CD4-positive, CD25-positive, alpha-beta regulatory T cell (primary cell): ENCODE results near the gene CHMP5. TPM values are rescaled to one million over a fixed set of nuclear protein-coding genes. Genes with fewer than 3 reads are reported as not detected.

ENCODE experiments used
- ATAC-seq, 2 donors: fragments of 150-1000 bp; cut with Tn5 transposase; one replicate each; pipeline ENCODE4 v1.10.0; 2021; ENCODE audit warnings: low read depth in 2 of 2, moderate number of reproducible peaks in 2 of 2, moderate library complexity in 1 of 2
- DNase-seq, 3 donors: peaks; one replicate each; pipeline versions ENCODE4 v3.0.0 to v3.0.0-alpha.2; 2012 to 2022; ENCODE audit warnings: mixed read lengths in 1 of 3
- H3K27ac ChIP-seq: one replicate; pipeline ENCODE4 v1.7.0; 2013; ENCODE audit warnings: mild to moderate bottlenecking, low read length; ENCODE audit not compliant: insufficient read depth, poor library complexity, severe bottlenecking
- H3K27me3 ChIP-seq: one replicate; pipeline ENCODE4 v1.7.0; 2013; ENCODE audit warnings: low read length; ENCODE audit not compliant: control insufficient read depth, insufficient read depth
- H3K36me3 ChIP-seq: one replicate; pipeline ENCODE4 v1.7.0; 2013; ENCODE audit warnings: mild to moderate bottlenecking, low read length, moderate library complexity; ENCODE audit not compliant: control insufficient read depth, insufficient read depth
- H3K4me1 ChIP-seq: 2 replicates; pipeline ENCODE4 v1.7.0; 2013; ENCODE audit warnings: mild to moderate bottlenecking, low read length; ENCODE audit not compliant: insufficient read depth, control insufficient read depth, poor library complexity, severe bottlenecking
- H3K4me3 ChIP-seq: one replicate; pipeline ENCODE4 v1.7.0; 2013; ENCODE audit warnings: low read depth, mild to moderate bottlenecking, low read length, moderate library complexity
- H3K9me3 ChIP-seq, 2 experiments: 1 replicate in 1 of 2; 2 replicates in 1 of 2; pipeline ENCODE4 v1.7.0; 2013; ENCODE audit warnings: low read length in 2 of 2, mild to moderate bottlenecking in 1 of 2, moderate library complexity in 1 of 2; ENCODE audit not compliant: control insufficient read depth in 2 of 2
- H3K27ac Mint-ChIP-seq, 3 donors: one replicate each; pipeline ENCODE4 v1.8.0; 2020 to 2022; ENCODE audit warnings: mild to moderate bottlenecking in 3 of 3, mixed read lengths in 3 of 3, moderate library complexity in 2 of 3
- H3K27me3 Mint-ChIP-seq: one replicate; pipeline ENCODE4 v1.8.0; 2022; ENCODE audit warnings: mild to moderate bottlenecking, mixed read lengths
- H3K36me3 Mint-ChIP-seq: one replicate; pipeline ENCODE4 v1.8.0; 2020; ENCODE audit warnings: mixed read lengths
- H3K4me1 Mint-ChIP-seq, 4 donors: one replicate each; pipeline ENCODE4 v1.8.0; 2020 to 2022; ENCODE audit warnings: mixed read lengths in 4 of 4, mild to moderate bottlenecking in 1 of 4
- H3K4me3 Mint-ChIP-seq, 4 donors: one replicate each; pipeline ENCODE4 v1.8.0; 2020 to 2022; ENCODE audit warnings: mild to moderate bottlenecking in 4 of 4, mixed read lengths in 4 of 4, moderate library complexity in 3 of 4
- H3K9me3 Mint-ChIP-seq, 7 donors: one replicate each; pipeline ENCODE4 v1.8.0; 2020 to 2022; ENCODE audit warnings: mixed read lengths in 7 of 7, mild to moderate bottlenecking in 3 of 7, moderate library complexity in 2 of 7
- polyA plus RNA-seq, 4 donors: library from polyadenylated mRNA; unstranded; fragments of 300-500 nt; fragmentation: Illumina TruSeq; gene quantifications; one replicate each; pipeline ENCODE4 v1.2.3, GENCODE V29; 2021
- total RNA-seq: library from RNA; stranded (reverse); gene quantifications from one replicate; pipeline ENCODE4 v1.2.3, GENCODE V29; 2022

CHMP5 gene
- total and polyA plus RNA-seq, 5 donors from 2014 or later: 25.5 to 58.3 (median 55.8) TPM

DNA sequence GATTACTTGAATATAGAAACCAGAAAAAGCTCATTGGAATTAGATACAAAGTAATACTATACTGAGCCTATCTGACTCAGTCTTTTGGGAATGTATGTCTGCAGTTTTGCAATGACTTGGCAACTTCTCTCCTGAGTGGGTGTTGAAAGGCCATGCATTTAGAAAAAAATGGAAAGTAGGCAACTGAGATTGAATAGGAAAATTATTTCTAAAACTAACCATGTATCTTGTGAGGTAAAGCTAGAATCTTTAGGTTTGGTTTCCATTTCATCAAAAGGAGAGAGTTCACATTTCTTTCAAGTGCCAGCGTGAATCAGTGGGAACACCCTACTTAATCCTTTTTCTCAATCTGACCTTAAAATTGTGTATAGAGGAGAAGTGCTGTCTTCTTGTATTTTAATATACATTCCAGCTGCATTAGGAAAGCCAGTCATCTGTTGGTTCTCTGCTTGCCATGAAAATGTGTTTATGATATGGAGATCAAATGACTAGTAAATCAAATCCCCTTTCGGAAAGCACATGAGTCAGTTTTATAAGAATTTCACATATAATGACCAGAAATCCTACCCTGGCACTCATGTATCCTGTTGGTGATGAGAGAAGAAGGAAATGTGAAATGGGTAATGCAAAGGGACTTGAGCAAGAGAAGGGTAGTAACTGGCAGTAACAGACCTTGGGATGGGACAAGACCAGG lies 55.9 kb downstream of the CHMP5 start:
- no peak overlapping the region for H3K4me3 ChIP-seq
- H3K4me1 ChIP-seq: no peaks in the 10 kb centered on the region
- Mint-ChIP-seq H3K27me3 (no peaks in the 10 kb centered on the region), H3K27ac (no peak overlapping the region), H3K4me1 (peaks cover 0 to 7% (median 0%) of the 10 kb centered on the region in 4 donors), H3K9me3 (no peaks in the 10 kb centered on the region), H3K36me3 (peaks cover 46% of the 10 kb centered on the region), H3K4me3 (no peak overlapping the region)
- no peaks in the 10 kb centered on the region for H3K27me3 ChIP-seq
- ATAC-seq: no peak
- H3K9me3 ChIP-seq: no peaks in the 10 kb centered on the region
- peaks cover 87% of the 10 kb centered on the region for H3K36me3 ChIP-seq
- DNase-seq: no peak
- H3K27ac ChIP-seq: no peak overlapping the region

DNA sequence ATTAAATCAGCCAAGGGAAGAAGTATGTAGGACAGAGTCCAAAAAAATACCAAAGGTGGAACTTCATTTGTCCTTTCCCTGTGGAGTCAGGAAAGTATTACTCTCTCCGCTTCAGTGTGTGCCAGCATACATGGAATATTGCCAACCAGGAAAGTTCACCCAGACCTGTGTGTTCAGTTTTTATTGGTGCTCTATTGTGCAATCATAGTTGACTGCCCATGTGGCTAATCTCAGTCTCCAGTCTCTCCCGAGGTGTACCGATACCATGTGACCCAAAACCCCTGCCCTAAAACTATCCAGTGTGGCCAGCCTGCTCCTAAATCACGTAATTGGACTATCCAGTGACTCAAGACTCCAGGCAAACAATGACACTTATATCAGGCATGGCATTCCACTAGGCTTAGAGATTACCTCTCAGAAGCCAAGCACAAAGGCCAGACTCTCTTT lies 64.3 kb downstream of the CHMP5 start:
- no peak overlapping the region for H3K27ac Mint-ChIP-seq
- H3K4me1 Mint-ChIP-seq: peaks cover 0 to 10% (median 2%) of the 10 kb centered on the region in 4 donors
- no peaks in the 10 kb centered on the region for H3K9me3 ChIP-seq
- no peak overlapping the region for H3K4me3 ChIP-seq
- H3K27me3 ChIP-seq: no peaks in the 10 kb centered on the region
- no peaks in the 10 kb centered on the region for H3K27me3 Mint-ChIP-seq
- no peaks in the 10 kb centered on the region for H3K4me1 ChIP-seq
- H3K36me3 Mint-ChIP-seq: peaks cover 51% of the 10 kb centered on the region
- no peak overlapping the region for H3K4me3 Mint-ChIP-seq
- no peak overlapping the region for H3K27ac ChIP-seq
- H3K36me3 ChIP-seq: peaks cover 71% of the 10 kb centered on the region
- ATAC-seq (no peak), DNase-seq (no peak)
- no peaks in the 10 kb centered on the region for H3K9me3 Mint-ChIP-seq

DNA sequence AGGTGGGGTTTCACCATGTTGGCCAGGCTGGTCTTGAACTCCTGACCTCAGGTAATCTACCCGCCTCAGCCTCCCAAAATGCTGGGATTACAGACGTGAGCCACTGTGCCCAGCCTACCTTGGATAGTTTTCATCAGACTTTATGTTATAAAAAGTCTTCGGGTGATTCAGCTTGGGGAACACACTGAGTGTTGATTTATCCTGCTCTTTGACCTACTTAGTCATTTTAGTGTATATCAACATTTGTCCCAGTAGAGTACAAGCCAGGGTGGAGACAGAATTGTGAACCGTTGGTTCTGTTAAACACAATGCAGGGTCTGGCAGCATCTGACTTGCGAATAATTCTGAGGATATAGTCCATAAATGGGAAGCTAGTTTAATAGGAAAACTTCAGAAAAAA lies 65.1 kb downstream of the CHMP5 start:
- no peaks in the 10 kb centered on the region for H3K9me3 ChIP-seq
- H3K27me3 ChIP-seq: no peaks in the 10 kb centered on the region
- H3K4me3 ChIP-seq: no peak overlapping the region
- DNase-seq (no peak), ATAC-seq (no peak)
- peaks cover 0 to 10% (median 2%) of the 10 kb centered on the region in 4 donors for H3K4me1 Mint-ChIP-seq
- no peaks in the 10 kb centered on the region for H3K9me3 Mint-ChIP-seq
- H3K27ac ChIP-seq: no peak overlapping the region
- peaks cover 70% of the 10 kb centered on the region for H3K36me3 ChIP-seq
- no peak overlapping the region for H3K4me3 Mint-ChIP-seq
- peaks cover 56% of the 10 kb centered on the region for H3K36me3 Mint-ChIP-seq
- no peaks in the 10 kb centered on the region for H3K27me3 Mint-ChIP-seq
- no peaks in the 10 kb centered on the region for H3K4me1 ChIP-seq
- H3K27ac Mint-ChIP-seq: no peak overlapping the region

DNA sequence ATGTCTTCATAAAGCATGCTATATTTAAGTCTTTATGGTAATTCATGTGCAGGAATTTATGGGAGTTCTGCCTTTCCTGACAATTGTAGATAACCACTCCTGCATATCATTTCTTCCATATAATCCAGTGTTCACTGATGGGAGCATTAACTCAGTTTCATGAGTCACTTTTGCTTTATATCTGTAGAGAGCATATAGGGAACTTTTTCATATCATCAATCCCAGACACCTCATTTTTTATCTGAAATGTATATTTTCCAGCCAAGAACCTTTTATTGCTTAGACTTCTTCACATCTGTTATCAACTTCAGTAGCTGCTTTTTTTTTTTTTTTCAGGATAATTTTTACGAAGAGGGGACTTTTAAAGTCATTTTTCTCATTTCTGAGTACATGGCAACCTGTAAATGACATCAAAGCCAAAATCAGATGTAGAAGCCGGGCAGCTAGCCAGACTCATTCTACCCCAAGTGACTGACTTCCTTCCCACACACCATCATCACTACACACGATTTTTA lies 66.6 kb downstream of the CHMP5 start:
- H3K4me1 ChIP-seq: no peaks in the 10 kb centered on the region
- H3K4me3 Mint-ChIP-seq: no peak overlapping the region
- DNase-seq (no peak), ATAC-seq (no peak)
- no peak overlapping the region for H3K4me3 ChIP-seq
- no peaks in the 10 kb centered on the region for H3K9me3 Mint-ChIP-seq
- H3K9me3 ChIP-seq: no peaks in the 10 kb centered on the region
- no peak overlapping the region for H3K27ac Mint-ChIP-seq
- peaks cover 0 to 10% (median 2%) of the 10 kb centered on the region in 4 donors for H3K4me1 Mint-ChIP-seq
- H3K27me3 ChIP-seq: no peaks in the 10 kb centered on the region
- H3K27me3 Mint-ChIP-seq: no peaks in the 10 kb centered on the region
- no peak overlapping the region for H3K27ac ChIP-seq
- peaks cover 60% of the 10 kb centered on the region for H3K36me3 Mint-ChIP-seq
- H3K36me3 ChIP-seq: peaks cover 66% of the 10 kb centered on the region

Other genes starting within 250 kb of the CHMP5 start
- 214 TPM for gene DNAJA1, start 239.8 kb upstream of the CHMP5 start, total RNA-seq
- gene DNAJA1, start 239.8 kb upstream of the CHMP5 start, polyA plus RNA-seq: 100 to 1,000 TPM in 2 of 4 donors, 10 to 100 TPM in 2; 82.4 to 106 (median 99.1) TPM
- 22.7 TPM for gene SMU1, start 188.4 kb upstream of the CHMP5 start, total RNA-seq
- 10 to 100 TPM; 23.7 to 27.9 (median 24.9) TPM for gene SMU1, start 188.4 kb upstream of the CHMP5 start, polyA plus RNA-seq
- 87.8 TPM for gene B4GALT1, start 97.7 kb upstream of the CHMP5 start, total RNA-seq
- gene B4GALT1, start 97.7 kb upstream of the CHMP5 start, polyA plus RNA-seq: 10 to 100 TPM; 18.8 to 21.7 (median 20.6) TPM
- not detected for gene SPINK4, start 24.9 kb upstream of the CHMP5 start, total RNA-seq
- gene SPINK4, start 24.9 kb upstream of the CHMP5 start, polyA plus RNA-seq: not detected
- gene BAG1, start 341 bp upstream of the CHMP5 start, total RNA-seq: 80.2 TPM
- 100 to 1,000 TPM in 1 of 4 donors, 10 to 100 TPM in 3; 81.8 to 100 (median 94.4) TPM for gene BAG1, start 341 bp upstream of the CHMP5 start, polyA plus RNA-seq
- gene NFX1, start 25.5 kb downstream of the CHMP5 start, total RNA-seq: 36.8 TPM
- 10 to 100 TPM; 19.8 to 31.6 (median 26.7) TPM for gene NFX1, start 25.5 kb downstream of the CHMP5 start, polyA plus RNA-seq
- 0.47 TPM for gene AQP7, start 137.5 kb downstream of the CHMP5 start, total RNA-seq
- gene AQP7, start 137.5 kb downstream of the CHMP5 start, polyA plus RNA-seq: 1 to 10 TPM in 1 of 4 donors, under 1 TPM in 3; 0.15 to 1.0 (median 0.32) TPM
- 140 TPM for gene AQP3, start 182.5 kb downstream of the CHMP5 start, total RNA-seq
- 100 to 1,000 TPM; 371 to 543 (median 391) TPM for gene AQP3, start 182.5 kb downstream of the CHMP5 start, polyA plus RNA-seq
- 29.4 TPM for gene NOL6, start 208.9 kb downstream of the CHMP5 start, total RNA-seq
- 10 to 100 TPM; 13.4 to 20.5 (median 14.0) TPM for gene NOL6, start 208.9 kb downstream of the CHMP5 start, polyA plus RNA-seq